WTC11 (cell line): ENCODE results near the gene CD200R1. TPM values are rescaled to one million over a fixed set of nuclear protein-coding genes. Genes with fewer than 3 reads are reported as not detected.

ENCODE experiments used
- ATAC-seq: fragments of 200-7000 bp; cut with Tn5 transposase; 2 replicates; pipeline ENCODE4 v1.10.0; 2021; ENCODE audit warnings: mild to moderate bottlenecking, moderate library complexity
- CTCF ChIA-PET: fragments of 300-600 bp; sonication (Branson Sonifier 250); formaldehyde crosslinking; loops from one replicate; lab custom pipeline; 2021; ENCODE audit warnings: antibody characterized with exemption; lab: Charles Lee
- POLR2A ChIA-PET: fragments of 350-600 bp; sonication (Branson Sonifier 250); formaldehyde crosslinking; loops from one replicate; lab custom pipeline; 2021; ENCODE audit warnings: antibody characterized with exemption; lab: Charles Lee
- DNase-seq: peaks from one replicate; pipeline ENCODE4 v3.0.0; 2021; ENCODE audit warnings: low spot score
- H3K27ac Mint-ChIP-seq: 2 replicates; pipeline ENCODE4 v1.8.0; 2021; ENCODE audit warnings: mixed read lengths
- H3K27me3 Mint-ChIP-seq: 2 replicates; pipeline ENCODE4 v1.8.0; 2021; ENCODE audit warnings: low read depth, mild to moderate bottlenecking, moderate library complexity, mixed read lengths
- H3K36me3 Mint-ChIP-seq: 2 replicates; pipeline ENCODE4 v1.8.0; 2021; ENCODE audit warnings: mixed read lengths
- H3K4me1 Mint-ChIP-seq: 2 replicates; pipeline ENCODE4 v1.8.0; 2022; ENCODE audit warnings: mixed read lengths
- H3K4me3 Mint-ChIP-seq: 2 replicates; pipeline ENCODE4 v1.8.0; 2021; ENCODE audit warnings: mild to moderate bottlenecking, moderate library complexity, mixed read lengths
- H3K9me3 Mint-ChIP-seq: 2 replicates; pipeline ENCODE4 v1.8.0; 2021; ENCODE audit warnings: mixed read lengths
- AFF4 ChIP-seq: sonication (generic); formaldehyde crosslinking; IDR thresholded peaks from 2 replicates; pipeline ENCODE4 v1.8.1; 2023; ENCODE audit warnings: mild to moderate bottlenecking, missing genetic modification reagents, borderline replicate concordance
- ARID4B ChIP-seq: sonication (generic); formaldehyde crosslinking; IDR thresholded peaks from 2 replicates; pipeline ENCODE4 v1.8.0; 2023; ENCODE audit warnings: missing genetic modification reagents, mild to moderate bottlenecking, borderline replicate concordance
- ATF3 ChIP-seq: sonication (generic); formaldehyde crosslinking; conservative IDR thresholded peaks from 2 replicates; pipeline ENCODE4 v1.8.1; 2022; ENCODE audit warnings: mild to moderate bottlenecking, missing genetic modification reagents
- CREM ChIP-seq: sonication (generic); formaldehyde crosslinking; IDR thresholded peaks from 2 replicates; pipeline ENCODE4 v1.8.1; 2022; ENCODE audit warnings: mild to moderate bottlenecking, missing genetic modification reagents, moderate library complexity
- E2F5 ChIP-seq: sonication (generic); formaldehyde crosslinking; IDR thresholded peaks from 2 replicates; pipeline ENCODE4 v1.8.1; 2022; ENCODE audit warnings: mild to moderate bottlenecking, moderate library complexity, missing genetic modification reagents
- EMX1 ChIP-seq: fragments of 250-450 bp; sonication (Bioruptor Pico); IDR thresholded peaks from 2 replicates; pipeline ENCODE4 v1.8.0; 2021; ENCODE audit warnings: mild to moderate bottlenecking
- FOXJ3 ChIP-seq: sonication (generic); formaldehyde crosslinking; IDR thresholded peaks from 2 replicates; pipeline ENCODE4 v1.9.0; 2021; ENCODE audit warnings: missing genetic modification reagents, mild to moderate bottlenecking, borderline replicate concordance
- GRHL2 ChIP-seq: fragments of 250-450 bp; sonication (Bioruptor Pico); IDR thresholded peaks from 2 replicates; pipeline ENCODE4 v1.8.0; 2022; ENCODE audit warnings: mild to moderate bottlenecking, moderate library complexity; ENCODE audit not compliant: insufficient replicate concordance, severe bottlenecking
- JUN ChIP-seq: sonication (generic); formaldehyde crosslinking; IDR thresholded peaks from 2 replicates; pipeline ENCODE4 v1.8.0; 2023; ENCODE audit warnings: mild to moderate bottlenecking, missing genetic modification reagents
- KAT7 ChIP-seq: sonication (generic); formaldehyde crosslinking; IDR thresholded peaks from 2 replicates; pipeline ENCODE4 v1.8.1; 2023; ENCODE audit warnings: missing genetic modification reagents, mild to moderate bottlenecking, borderline replicate concordance
- NR1H2 ChIP-seq: sonication (generic); formaldehyde crosslinking; IDR thresholded peaks from 2 replicates; pipeline ENCODE4 v1.9.0; 2021; ENCODE audit warnings: mild to moderate bottlenecking, moderate library complexity, missing genetic modification reagents
- PRRX2 ChIP-seq: fragments of 250-450 bp; sonication (Bioruptor Pico); IDR thresholded peaks from 2 replicates; pipeline ENCODE4 v1.8.0; 2021; ENCODE audit warnings: mild to moderate bottlenecking
- SMAD4 ChIP-seq: sonication (generic); formaldehyde crosslinking; IDR thresholded peaks from 2 replicates; pipeline ENCODE4 v1.8.0; 2022; ENCODE audit warnings: mild to moderate bottlenecking, missing genetic modification reagents
- TEAD1 ChIP-seq: sonication (generic); formaldehyde crosslinking; IDR thresholded peaks from 2 replicates; pipeline ENCODE4 v1.8.0; 2022; ENCODE audit warnings: mild to moderate bottlenecking, missing genetic modification reagents
- TEAD4 ChIP-seq: sonication (generic); formaldehyde crosslinking; IDR thresholded peaks from 2 replicates; pipeline ENCODE4 v1.8.0; 2022; ENCODE audit warnings: mild to moderate bottlenecking, missing genetic modification reagents
- ZNF121 ChIP-seq: sonication (generic); formaldehyde crosslinking; IDR thresholded peaks from 2 replicates; pipeline ENCODE4 v1.8.0; 2023; ENCODE audit warnings: missing genetic modification reagents
- ZNF423 ChIP-seq: fragments of 250-450 bp; sonication (Bioruptor Pico); IDR thresholded peaks from 2 replicates; pipeline ENCODE4 v2.1.2; 2022; ENCODE audit warnings: mild to moderate bottlenecking, moderate library complexity
- ZNF512 ChIP-seq: sonication (generic); formaldehyde crosslinking; IDR thresholded peaks from 2 replicates; pipeline ENCODE4 v1.8.1; 2022; ENCODE audit warnings: missing genetic modification reagents, borderline replicate concordance
- total RNA-seq: library from RNA; stranded (reverse); gene quantifications from 3 replicates; pipeline ENCODE4 v1.2.3, GENCODE V29; 2021
- TF ChIP-seq, protein P1 (sequence below): fragments of 250-450 bp; sonication (Bioruptor Pico); conservative IDR thresholded peaks from 2 replicates; pipeline ENCODE4 v1.9.0; 2021; ENCODE audit warnings: mild to moderate bottlenecking

Gene CD200R1
- total RNA-seq, 1 experiment from 2014 or later: not detected

DNA sequence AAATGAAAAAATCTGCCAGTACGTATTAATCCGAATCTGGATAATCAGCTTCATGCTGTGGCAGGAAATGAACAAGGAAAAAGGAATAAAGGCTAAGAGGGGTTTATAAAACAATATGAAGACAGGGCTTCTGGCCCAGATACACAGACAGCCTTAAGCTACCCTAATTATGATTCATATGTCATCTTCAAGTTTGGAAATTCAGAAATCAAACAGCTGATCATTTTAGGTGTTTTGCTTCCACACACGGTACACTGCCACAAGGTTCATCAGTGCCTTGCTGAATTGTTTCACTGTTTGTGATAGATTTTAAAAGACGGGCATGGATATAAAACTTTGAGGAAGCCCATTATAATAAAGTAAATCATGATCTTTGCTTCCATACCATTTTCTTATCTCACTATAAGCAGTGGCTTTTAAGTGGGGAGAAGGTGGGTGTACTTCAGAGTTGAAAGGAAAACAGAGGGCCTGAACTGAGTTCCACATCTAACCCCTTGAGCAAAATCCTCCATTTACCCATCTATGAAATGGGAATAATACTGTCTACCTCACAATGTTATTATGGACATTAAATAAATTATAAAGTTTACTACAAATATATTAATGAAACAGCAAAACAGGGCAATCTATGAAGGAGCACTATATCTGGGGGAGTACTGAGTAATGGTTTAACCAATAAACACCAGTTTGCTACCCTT is 31.6 kb upstream of the CD200R1 start:
- Mint-ChIP-seq H3K36me3 (peaks cover 77% of the 10 kb centered on the region), H3K27me3 (no peaks in the 10 kb centered on the region), H3K4me1 (peaks cover 8% of the 10 kb centered on the region), H3K27ac (no peak overlapping the region), H3K4me3 (no peak overlapping the region), H3K9me3 (no peaks in the 10 kb centered on the region)
- ChIA-PET POLR2A (no interaction called here), CTCF (no interaction called here)
- ATAC-seq (no peak), DNase-seq (no peak)
- TF ChIP-seq CREM (CRISPR knock-in tag): no peak
- TF ChIP-seq TEAD1 (CRISPR knock-in tag): no peak
- no peak for TF ChIP-seq FOXJ3 (CRISPR knock-in tag)
- TF ChIP-seq ZNF121 (CRISPR knock-in tag): no peak
- TF ChIP-seq EMX1 (CRISPR knock-in tag): no peak
- no peak for TF ChIP-seq GRHL2 (CRISPR knock-in tag)
- no peak for TF ChIP-seq E2F5 (CRISPR knock-in tag)
- no peak for TF ChIP-seq KAT7
- no peak for TF ChIP-seq ZNF423 (CRISPR knock-in tag)
- TF ChIP-seq ZNF512 (CRISPR knock-in tag): no peak
- no peak for TF ChIP-seq JUN
- no peak for TF ChIP-seq PRRX2 (CRISPR knock-in tag)
- TF ChIP-seq, protein P1, sequence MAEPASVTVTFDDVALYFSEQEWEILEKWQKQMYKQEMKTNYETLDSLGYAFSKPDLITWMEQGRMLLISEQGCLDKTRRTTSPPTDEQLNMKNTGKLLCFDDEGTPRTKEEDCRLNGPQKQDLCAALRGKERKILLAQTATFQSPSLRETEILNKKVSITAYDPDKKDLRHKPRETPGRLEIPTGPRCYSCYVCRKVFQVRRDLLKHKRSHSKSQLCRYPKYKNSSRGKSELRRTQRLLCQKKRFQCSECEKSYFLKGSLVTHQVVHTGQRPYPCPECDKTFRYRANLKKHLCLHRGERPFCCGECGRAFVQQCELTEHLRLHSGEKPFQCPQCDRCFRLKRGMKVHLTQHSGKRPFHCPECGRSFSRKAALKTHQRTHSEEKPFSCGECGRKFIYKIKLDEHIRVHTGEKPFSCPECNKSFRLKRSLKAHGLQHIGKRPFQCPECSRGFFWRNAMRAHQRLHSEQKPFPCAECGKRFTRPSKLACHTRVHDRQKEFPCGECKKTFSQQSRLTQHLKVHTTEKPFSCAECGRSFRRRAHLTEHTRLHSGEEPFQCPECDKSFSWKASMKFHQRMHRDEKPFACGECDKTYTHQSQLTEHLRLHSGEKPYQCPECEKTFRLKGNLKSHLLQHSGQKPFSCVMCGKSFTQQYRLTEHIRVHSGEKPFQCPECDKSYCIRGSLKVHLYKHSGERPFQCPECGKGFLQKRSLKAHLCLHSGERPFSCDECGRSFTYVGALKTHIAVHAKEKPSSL (CRISPR knock-in tag): no peak
- no peak for TF ChIP-seq TEAD4 (CRISPR knock-in tag)
- TF ChIP-seq SMAD4 (CRISPR knock-in tag): no peak
- no peak for TF ChIP-seq NR1H2
- no peak for TF ChIP-seq AFF4 (CRISPR knock-in tag)
- TF ChIP-seq ATF3 (CRISPR knock-in tag): no peak
- no peak for TF ChIP-seq ARID4B (CRISPR knock-in tag)
